Measurements from ENCODE around the gene PARP16.

PARP16 gene

DNA sequence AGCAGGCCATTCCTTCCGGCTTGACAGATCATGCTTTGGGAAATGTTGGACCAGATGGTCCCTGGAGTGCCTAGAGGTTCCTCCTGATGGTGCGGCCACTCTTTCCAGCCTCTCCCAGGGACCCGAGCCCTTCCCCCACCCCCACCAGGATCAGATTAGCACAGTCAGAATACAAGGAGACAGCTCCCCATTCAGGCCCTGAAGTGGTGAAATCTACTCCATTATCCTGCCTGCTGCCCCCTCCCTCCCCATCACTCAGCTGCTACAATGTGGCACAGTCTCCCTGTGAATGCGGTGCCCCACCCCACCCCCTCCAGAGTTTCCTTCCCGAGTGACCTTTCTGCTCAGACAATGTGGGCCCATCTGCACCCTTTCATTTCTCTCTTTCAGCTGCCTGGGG, 47.2 kb upstream of the PARP16 start:
- Histone ChIP-seq H3K27me3 (ENCODE audit: insufficient read depth, low read length, poor library complexity, severe bottlenecking) (no peaks in the 10 kb centered on the region), H3K36me3 (ENCODE audit: insufficient read depth, low read length) (no peaks in the 10 kb centered on the region), H3K4me1 (ENCODE audit: insufficient read depth, low read length, poor library complexity, severe bottlenecking) (no peaks in the 10 kb centered on the region), H2AFZ (ENCODE audit: low read length) (no peak overlapping the region), H3K4me3 (ENCODE audit: low read length, poor library complexity, severe bottlenecking) (no peak overlapping the region), H3F3A (ENCODE audit: low read depth) (no peaks in the 10 kb centered on the region), H4K20me1 (ENCODE audit: insufficient read depth, low read length, poor library complexity, severe bottlenecking) (no peaks in the 10 kb centered on the region), H3K9ac (ENCODE audit: low read depth, low read length, poor library complexity, severe bottlenecking) (no peak overlapping the region), H3K9me3 (ENCODE audit: insufficient read depth, low read depth, low read length) (no peaks in the 10 kb centered on the region), H3K4me2 (ENCODE audit: low read depth, low read length, poor library complexity, severe bottlenecking) (no peak overlapping the region), H3K9me2 (replicated peaks; ENCODE audit: low read depth, low read length) (no peaks in the 10 kb centered on the region), H3K79me2 (ENCODE audit: insufficient read depth, low read length) (no peaks in the 10 kb centered on the region)
- TF ChIP-seq EZH2phosphoT487 (IDR thresholded peaks at IDR 0.05; ENCODE audit: borderline replicate concordance), result no peak
- TF ChIP-seq, protein P1, sequence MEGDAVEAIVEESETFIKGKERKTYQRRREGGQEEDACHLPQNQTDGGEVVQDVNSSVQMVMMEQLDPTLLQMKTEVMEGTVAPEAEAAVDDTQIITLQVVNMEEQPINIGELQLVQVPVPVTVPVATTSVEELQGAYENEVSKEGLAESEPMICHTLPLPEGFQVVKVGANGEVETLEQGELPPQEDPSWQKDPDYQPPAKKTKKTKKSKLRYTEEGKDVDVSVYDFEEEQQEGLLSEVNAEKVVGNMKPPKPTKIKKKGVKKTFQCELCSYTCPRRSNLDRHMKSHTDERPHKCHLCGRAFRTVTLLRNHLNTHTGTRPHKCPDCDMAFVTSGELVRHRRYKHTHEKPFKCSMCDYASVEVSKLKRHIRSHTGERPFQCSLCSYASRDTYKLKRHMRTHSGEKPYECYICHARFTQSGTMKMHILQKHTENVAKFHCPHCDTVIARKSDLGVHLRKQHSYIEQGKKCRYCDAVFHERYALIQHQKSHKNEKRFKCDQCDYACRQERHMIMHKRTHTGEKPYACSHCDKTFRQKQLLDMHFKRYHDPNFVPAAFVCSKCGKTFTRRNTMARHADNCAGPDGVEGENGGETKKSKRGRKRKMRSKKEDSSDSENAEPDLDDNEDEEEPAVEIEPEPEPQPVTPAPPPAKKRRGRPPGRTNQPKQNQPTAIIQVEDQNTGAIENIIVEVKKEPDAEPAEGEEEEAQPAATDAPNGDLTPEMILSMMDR (conservative IDR thresholded peaks at IDR 0.05; ENCODE audit: low read length), result no peak

DNA sequence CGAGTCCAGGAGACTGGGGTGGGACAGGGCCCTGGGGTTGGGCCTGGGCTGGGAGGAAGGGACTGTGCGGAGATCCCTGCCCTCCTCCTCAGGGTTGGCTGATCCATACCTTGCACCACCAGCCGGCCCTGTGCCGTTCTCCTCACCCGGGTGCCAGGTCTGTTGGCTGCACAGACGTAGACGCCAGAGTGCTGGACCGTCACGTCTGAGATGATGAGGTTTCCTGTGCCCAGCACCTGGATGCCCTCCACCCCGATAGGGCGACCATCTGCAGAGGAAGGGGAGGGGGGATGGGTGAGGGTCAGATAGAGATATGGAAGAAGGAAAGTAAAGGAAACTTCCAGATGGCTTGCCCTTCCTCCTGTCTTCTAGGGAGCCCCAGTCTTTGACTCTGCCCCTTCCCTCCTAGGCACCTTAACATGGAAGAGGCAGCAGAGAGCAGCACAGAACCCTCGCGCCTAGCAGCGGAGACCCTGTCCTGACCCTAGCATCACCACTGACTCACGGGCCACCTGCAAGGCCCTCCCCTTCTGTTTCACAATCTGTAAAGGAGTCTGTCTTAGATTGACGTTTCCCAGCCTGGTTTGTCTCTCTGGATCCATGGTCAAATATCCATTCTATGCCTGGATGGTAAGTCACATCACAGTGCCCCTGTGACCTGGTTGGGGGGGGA, 46.6 kb upstream of the PARP16 start:
- H4K20me1 ChIP-seq (ENCODE audit: insufficient read depth, low read length, poor library complexity, severe bottlenecking), result no peaks in the 10 kb centered on the region
- H3K9me3 ChIP-seq (ENCODE audit: insufficient read depth, low read depth, low read length), result no peaks in the 10 kb centered on the region
- H3F3A ChIP-seq (ENCODE audit: low read depth), result no peaks in the 10 kb centered on the region
- H3K79me2 ChIP-seq (ENCODE audit: insufficient read depth, low read length), result no peaks in the 10 kb centered on the region
- no peak overlapping the region for H3K4me2 ChIP-seq (ENCODE audit: low read depth, low read length, poor library complexity, severe bottlenecking)
- no peaks in the 10 kb centered on the region for H3K27me3 ChIP-seq (ENCODE audit: insufficient read depth, low read length, poor library complexity, severe bottlenecking)
- no peaks in the 10 kb centered on the region for H3K36me3 ChIP-seq (ENCODE audit: insufficient read depth, low read length)
- H3K9ac ChIP-seq (ENCODE audit: low read depth, low read length, poor library complexity, severe bottlenecking), result no peak overlapping the region
- H3K4me3 ChIP-seq (ENCODE audit: low read length, poor library complexity, severe bottlenecking), result no peak overlapping the region
- TF ChIP-seq, protein P1 (conservative IDR thresholded peaks at IDR 0.05; ENCODE audit: low read length), result no peak
- no peak for TF ChIP-seq EZH2phosphoT487 (IDR thresholded peaks at IDR 0.05; ENCODE audit: borderline replicate concordance)
- no peak overlapping the region for H2AFZ ChIP-seq (ENCODE audit: low read length)
- no peaks in the 10 kb centered on the region for H3K9me2 ChIP-seq (replicated peaks; ENCODE audit: low read depth, low read length)
- H3K4me1 ChIP-seq (ENCODE audit: insufficient read depth, low read length, poor library complexity, severe bottlenecking), result no peaks in the 10 kb centered on the region

DNA sequence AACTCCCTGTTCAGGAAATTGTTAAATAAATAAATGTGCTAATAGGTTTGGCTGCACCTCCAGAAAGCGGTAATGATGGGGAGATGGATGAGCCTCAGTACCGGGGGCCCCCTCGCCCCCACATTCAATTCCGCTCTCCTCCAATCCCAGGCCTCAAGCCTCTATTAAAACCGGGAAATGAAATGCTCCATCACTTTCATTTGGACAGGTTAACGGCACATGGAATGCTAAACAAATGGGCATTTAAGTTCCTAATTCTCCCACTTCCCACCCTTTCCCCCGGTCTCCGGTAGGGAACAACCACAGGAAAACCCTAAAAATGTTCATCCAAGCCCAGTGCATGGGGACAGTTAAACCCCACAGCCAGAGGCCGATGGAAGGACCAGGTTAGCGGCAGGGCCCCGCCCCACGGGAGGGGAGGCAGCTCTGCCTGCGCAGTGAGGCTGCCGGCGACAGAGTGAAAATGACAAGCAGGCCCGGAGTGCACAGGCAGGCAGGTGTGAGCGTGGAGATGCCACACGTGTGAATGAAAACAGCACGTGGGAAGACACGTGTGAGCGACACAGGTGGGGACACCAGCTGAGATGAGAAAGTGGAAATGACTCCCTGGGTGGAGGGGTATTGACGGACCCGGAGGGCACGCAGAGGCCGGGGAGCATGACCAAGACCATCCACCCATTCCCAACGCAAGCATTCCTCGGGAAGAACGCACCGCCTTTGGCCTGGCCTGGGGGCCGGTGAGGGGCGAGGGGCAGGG, 45.9 kb upstream of the PARP16 start:
- Histone ChIP-seq H3K79me2 (ENCODE audit: insufficient read depth, low read length) (no peaks in the 10 kb centered on the region), H3K4me3 (ENCODE audit: low read length, poor library complexity, severe bottlenecking) (no peak overlapping the region), H3K4me1 (ENCODE audit: insufficient read depth, low read length, poor library complexity, severe bottlenecking) (no peaks in the 10 kb centered on the region), H3F3A (ENCODE audit: low read depth) (no peaks in the 10 kb centered on the region), H3K9me2 (replicated peaks; ENCODE audit: low read depth, low read length) (no peaks in the 10 kb centered on the region), H2AFZ (ENCODE audit: low read length) (no peak overlapping the region), H3K9ac (ENCODE audit: low read depth, low read length, poor library complexity, severe bottlenecking) (no peak overlapping the region), H3K9me3 (ENCODE audit: insufficient read depth, low read depth, low read length) (no peaks in the 10 kb centered on the region), H3K36me3 (ENCODE audit: insufficient read depth, low read length) (no peaks in the 10 kb centered on the region), H3K4me2 (ENCODE audit: low read depth, low read length, poor library complexity, severe bottlenecking) (no peak overlapping the region), H3K27me3 (ENCODE audit: insufficient read depth, low read length, poor library complexity, severe bottlenecking) (no peaks in the 10 kb centered on the region), H4K20me1 (ENCODE audit: insufficient read depth, low read length, poor library complexity, severe bottlenecking) (no peaks in the 10 kb centered on the region)
- no peak for TF ChIP-seq EZH2phosphoT487 (IDR thresholded peaks at IDR 0.05; ENCODE audit: borderline replicate concordance)
- TF ChIP-seq, protein P1 (conservative IDR thresholded peaks at IDR 0.05; ENCODE audit: low read length), result no peak

Measured in Loucy (cell line).